GM21786 (cell line): ENCODE data around the gene NUDT3.
A peak's percentile ranks its signal among the peaks of the same experiment; 100 is the strongest.
"Not testable (repeated sequence)": the region's sequence is repeated elsewhere in the genome, so short reads cannot be mapped to it uniquely, and the experiment has no call there.

ENCODE experiments used
- ATAC-seq: cut with Tn5 transposase; IDR thresholded peaks from one replicate; pipeline ENCODE4 v1.9.1; 2021; ENCODE audit not compliant: unreplicated experiment

NUDT3 gene

GRCh38 chr6:34269132-34269531, 123.3 kb downstream of the NUDT3 start:
- not testable (repeated sequence) for ATAC-seq

GRCh38 chr6:34267746-34268145, 124.7 kb downstream of the NUDT3 start:
- no peak for ATAC-seq

- not testable (repeated sequence) for ATAC-seq
Measured at GRCh38 chr6:34263484-34263883, 129.0 kb downstream of the NUDT3 start.

GRCh38 chr6:34260576-34261267, 131.7 kb downstream of the NUDT3 start:
- no peak for ATAC-seq

- ATAC-seq = no peak
Measured at GRCh38 chr6:34259529-34260069, 132.9 kb downstream of the NUDT3 start.

- not testable (repeated sequence) for ATAC-seq
Measured at GRCh38 chr6:34252395-34252794, 140.1 kb downstream of the NUDT3 start.

GRCh38 chr6:34249469-34250261, 142.8 kb downstream of the NUDT3 start:
- peak; percentile 23 for ATAC-seq

GRCh38 chr6:34248727-34249468, 143.6 kb downstream of the NUDT3 start, which contains the start of gene SMIM29:
Gene SMIM29 (minus strand): TSS chr6:34249006. CDS start chr6:34247791, 1,215 bp downstream.
- peak; percentile 78 for ATAC-seq

GRCh38 chr6:34248198-34248726, 144.2 kb downstream of the NUDT3 start:
- peak; percentile 23 for ATAC-seq

- no peak for ATAC-seq
Measured at GRCh38 chr6:34247481-34248197, 144.8 kb downstream of the NUDT3 start.

GRCh38 chr6:34246563-34247391, 145.7 kb downstream of the NUDT3 start:
- no peak for ATAC-seq

GRCh38 chr6:34246249-34246562, 146.3 kb downstream of the NUDT3 start:
- ATAC-seq = no peak

GRCh38 chr6:34245761-34246140, 146.7 kb downstream of the NUDT3 start:
- not testable (repeated sequence) for ATAC-seq

GRCh38 chr6:34245032-34245760, 147.3 kb downstream of the NUDT3 start:
- not testable (repeated sequence) for ATAC-seq

GRCh38 chr6:34243901-34244884, 148.3 kb downstream of the NUDT3 start:
- no peak for ATAC-seq

- no peak for ATAC-seq
Measured at GRCh38 chr6:34243131-34243771, 149.2 kb downstream of the NUDT3 start.
